Osteoblast (primary cell): ENCODE results near the gene EFCAB6. TPM values are rescaled to one million over a fixed set of nuclear protein-coding genes. Genes with fewer than 3 reads are reported as not detected.

Experiments used
- DNase-seq: peaks from one replicate; pipeline ENCODE4 v3.0.0; 2011; ENCODE audit warnings: low spot score, mixed read lengths; ENCODE audit not compliant: insufficient read length; ENCODE audit errors: missing footprints
- H2AFZ ChIP-seq: 2 replicates; pipeline ENCODE4 v1.6.0; 2011; ENCODE audit warnings: mild to moderate bottlenecking, low read length
- H3K27ac ChIP-seq: 2 replicates; pipeline ENCODE4 v1.5.1; 2011; ENCODE audit warnings: mild to moderate bottlenecking, low read depth, low read length, moderate library complexity
- H3K27me3 ChIP-seq: 2 replicates; pipeline ENCODE4 v1.6.0; 2012; ENCODE audit warnings: mild to moderate bottlenecking, control low read depth, inconsistent platforms, low read length, moderate library complexity; ENCODE audit not compliant: insufficient read depth
- H3K36me3 ChIP-seq: 2 replicates; pipeline ENCODE4 v1.5.1; 2011; ENCODE audit warnings: mild to moderate bottlenecking, low read length, control low read depth, moderate library complexity; ENCODE audit not compliant: insufficient read depth
- H3K4me1 ChIP-seq: 2 replicates; pipeline ENCODE4 v1.5.1; 2011; ENCODE audit warnings: mild to moderate bottlenecking, low read length, control low read depth, moderate library complexity; ENCODE audit not compliant: insufficient read depth
- H3K4me2 ChIP-seq: 2 replicates; pipeline ENCODE4 v1.6.0; 2011; ENCODE audit warnings: mild to moderate bottlenecking, low read length; ENCODE audit not compliant: insufficient read depth
- H3K4me3 ChIP-seq: fragments of 200-600 bp; sonication (generic); 3 replicates; pipeline ENCODE4 v1.5.1; 2012; ENCODE audit warnings: mild to moderate bottlenecking, low read length, inconsistent platforms; ENCODE audit not compliant: insufficient read depth
- H3K79me2 ChIP-seq: 2 replicates; pipeline ENCODE4 v1.6.0; 2012; ENCODE audit warnings: mild to moderate bottlenecking, low read length, control low read depth, inconsistent platforms; ENCODE audit not compliant: insufficient read depth
- H3K9me3 ChIP-seq: 2 replicates; pipeline ENCODE4 v1.5.1; 2011; ENCODE audit warnings: low read depth, low read length, control low read depth
- H4K20me1 ChIP-seq: 2 replicates; pipeline ENCODE4 v1.6.0; 2012; ENCODE audit warnings: mild to moderate bottlenecking, low read length, control low read depth; ENCODE audit not compliant: insufficient read depth
- total RNA-seq: library from RNA; depleted of rRNA; stranded (reverse); fragments of >200 nt; gene quantifications from 2 replicates; pipeline ENCODE4 v1.2.3, GENCODE V29; 2012
- TF ChIP-seq, protein P1 (sequence below): IDR thresholded peaks from 2 replicates; pipeline ENCODE4 v1.5.1; 2011; ENCODE audit warnings: mild to moderate bottlenecking, low read depth, low read length, moderate library complexity; ENCODE audit errors: extremely low read depth

Gene EFCAB6
- total RNA-seq, 1 donor = 1.8 TPM

DNA sequence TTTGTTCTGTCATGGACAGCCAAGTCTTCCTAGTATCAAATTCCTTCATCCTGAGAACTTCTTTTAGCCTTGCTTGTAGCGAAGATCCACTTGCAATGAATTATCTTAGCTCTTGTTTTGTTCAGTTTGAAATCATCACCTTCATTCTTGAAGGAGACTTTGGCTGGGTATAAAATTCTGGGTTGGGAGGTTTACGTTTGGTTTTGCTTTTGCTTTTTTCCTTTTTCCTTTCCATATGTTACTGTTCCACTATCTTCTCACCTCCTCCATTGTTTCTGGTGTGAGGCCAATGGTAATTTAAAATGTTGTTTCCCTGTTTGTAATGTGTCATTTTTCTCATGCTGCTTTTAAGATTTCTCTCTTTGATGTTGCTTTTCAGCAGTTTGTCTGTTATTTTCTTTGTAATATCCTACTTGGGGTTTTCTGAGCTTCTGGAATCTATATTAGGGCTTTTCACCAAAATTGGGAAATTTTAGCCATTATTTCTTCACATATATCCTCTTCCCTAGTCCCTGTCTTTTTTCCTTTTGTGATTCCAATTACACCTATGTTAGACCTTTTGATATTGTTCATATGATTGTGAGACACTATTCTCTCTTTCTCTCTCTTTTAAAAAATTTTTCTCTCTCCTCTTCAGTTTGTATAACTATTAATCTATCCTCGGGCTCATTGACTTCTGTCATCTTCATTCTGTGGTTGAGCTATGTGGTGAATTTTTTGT, 172.7 kb downstream of the EFCAB6 start:
- Histone ChIP-seq H3K4me3 (no peak overlapping the region), H3K4me1 (no peaks in the 10 kb centered on the region), H4K20me1 (no peaks in the 10 kb centered on the region), H3K9me3 (no peaks in the 10 kb centered on the region), H3K27me3 (no peaks in the 10 kb centered on the region), H3K36me3 (no peaks in the 10 kb centered on the region), H3K27ac (no peak overlapping the region), H3K79me2 (no peaks in the 10 kb centered on the region), H3K4me2 (no peak overlapping the region), H2AFZ (no peak overlapping the region)
- TF ChIP-seq, protein P1, sequence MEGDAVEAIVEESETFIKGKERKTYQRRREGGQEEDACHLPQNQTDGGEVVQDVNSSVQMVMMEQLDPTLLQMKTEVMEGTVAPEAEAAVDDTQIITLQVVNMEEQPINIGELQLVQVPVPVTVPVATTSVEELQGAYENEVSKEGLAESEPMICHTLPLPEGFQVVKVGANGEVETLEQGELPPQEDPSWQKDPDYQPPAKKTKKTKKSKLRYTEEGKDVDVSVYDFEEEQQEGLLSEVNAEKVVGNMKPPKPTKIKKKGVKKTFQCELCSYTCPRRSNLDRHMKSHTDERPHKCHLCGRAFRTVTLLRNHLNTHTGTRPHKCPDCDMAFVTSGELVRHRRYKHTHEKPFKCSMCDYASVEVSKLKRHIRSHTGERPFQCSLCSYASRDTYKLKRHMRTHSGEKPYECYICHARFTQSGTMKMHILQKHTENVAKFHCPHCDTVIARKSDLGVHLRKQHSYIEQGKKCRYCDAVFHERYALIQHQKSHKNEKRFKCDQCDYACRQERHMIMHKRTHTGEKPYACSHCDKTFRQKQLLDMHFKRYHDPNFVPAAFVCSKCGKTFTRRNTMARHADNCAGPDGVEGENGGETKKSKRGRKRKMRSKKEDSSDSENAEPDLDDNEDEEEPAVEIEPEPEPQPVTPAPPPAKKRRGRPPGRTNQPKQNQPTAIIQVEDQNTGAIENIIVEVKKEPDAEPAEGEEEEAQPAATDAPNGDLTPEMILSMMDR = no peak
- no peak for DNase-seq

DNA sequence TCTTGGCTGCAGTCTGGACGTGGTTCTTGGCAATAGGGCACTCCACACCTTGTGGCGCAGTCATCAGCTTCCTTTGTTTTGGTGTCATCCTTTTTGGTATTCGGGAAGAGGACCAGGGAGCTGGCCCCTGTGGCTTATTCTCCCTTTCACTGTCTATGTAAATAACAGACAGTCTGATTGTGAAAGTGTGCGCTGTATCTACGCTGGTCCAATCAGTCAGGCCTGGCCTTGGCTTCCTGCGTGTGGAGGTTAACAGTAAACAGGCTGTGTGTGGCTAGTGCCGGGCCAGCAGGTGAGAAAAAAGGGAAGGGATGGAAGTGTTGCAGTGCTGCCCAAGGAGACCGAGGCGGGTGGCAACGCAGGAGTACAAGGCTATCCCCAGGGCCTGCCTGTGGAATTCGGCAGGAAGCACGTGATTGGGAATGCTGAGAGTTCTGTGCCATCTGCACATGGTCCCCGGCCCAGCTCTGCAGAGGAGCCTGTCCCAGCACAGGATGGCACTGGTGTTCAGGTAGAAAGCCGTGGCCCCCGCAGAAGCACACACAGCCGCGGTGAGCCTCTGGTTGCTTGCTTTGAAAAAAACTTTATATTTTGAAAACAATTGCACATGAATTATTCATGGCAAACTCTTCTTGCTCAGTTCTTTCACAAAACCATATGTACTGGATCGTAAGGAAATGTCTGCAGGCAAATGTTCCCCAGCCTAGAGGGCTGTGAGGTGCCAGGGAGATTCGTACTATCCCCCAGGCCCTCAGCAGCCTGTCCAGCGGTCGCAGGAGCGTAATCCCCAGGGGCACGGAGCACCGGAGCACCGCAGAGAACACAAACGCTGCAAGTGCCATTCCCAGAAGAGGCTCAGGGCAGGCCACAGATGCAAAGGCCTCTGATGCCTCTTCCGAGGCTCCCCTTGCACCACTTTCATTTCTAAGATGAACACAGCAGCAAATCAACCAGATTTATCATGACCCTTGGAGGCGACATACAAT, 174.5 kb downstream of the EFCAB6 start:
- H3K9me3 ChIP-seq = no peaks in the 10 kb centered on the region
- no peak overlapping the region for H3K4me2 ChIP-seq
- no peak overlapping the region for H2AFZ ChIP-seq
- no peaks in the 10 kb centered on the region for H3K4me1 ChIP-seq
- no peak overlapping the region for H3K4me3 ChIP-seq
- no peak for DNase-seq
- H3K79me2 ChIP-seq = no peaks in the 10 kb centered on the region
- H3K27ac ChIP-seq = no peak overlapping the region
- H4K20me1 ChIP-seq = no peaks in the 10 kb centered on the region
- TF ChIP-seq, protein P1 = no peak
- no peaks in the 10 kb centered on the region for H3K27me3 ChIP-seq
- no peaks in the 10 kb centered on the region for H3K36me3 ChIP-seq

DNA sequence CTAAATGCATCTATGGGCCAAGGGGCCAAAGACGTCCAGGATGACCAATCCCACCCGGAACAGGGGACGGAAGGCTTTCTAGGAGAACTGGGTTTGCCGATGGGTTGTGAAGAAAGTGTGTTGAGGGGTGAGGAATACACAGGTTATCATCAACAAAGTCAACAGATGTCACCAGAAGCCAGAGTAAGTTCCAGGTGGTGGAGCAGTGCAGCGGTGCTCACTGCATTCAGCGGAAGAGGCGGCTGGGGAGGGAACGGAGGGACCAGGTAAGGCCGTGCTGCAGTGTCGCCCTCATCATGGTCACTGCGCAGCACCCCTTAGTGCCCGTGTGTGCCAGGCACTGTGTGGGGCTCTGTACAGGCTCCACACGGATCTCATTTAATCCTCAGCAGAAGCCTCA, 176.0 kb downstream of the EFCAB6 start:
- Histone ChIP-seq H3K27me3 (no peaks in the 10 kb centered on the region), H3K4me3 (no peak overlapping the region), H3K4me2 (no peak overlapping the region), H4K20me1 (no peaks in the 10 kb centered on the region), H3K4me1 (no peaks in the 10 kb centered on the region), H2AFZ (no peak overlapping the region), H3K9me3 (no peaks in the 10 kb centered on the region), H3K27ac (no peak overlapping the region), H3K79me2 (no peaks in the 10 kb centered on the region), H3K36me3 (no peaks in the 10 kb centered on the region)
- TF ChIP-seq, protein P1 = no peak
- no peak for DNase-seq

DNA sequence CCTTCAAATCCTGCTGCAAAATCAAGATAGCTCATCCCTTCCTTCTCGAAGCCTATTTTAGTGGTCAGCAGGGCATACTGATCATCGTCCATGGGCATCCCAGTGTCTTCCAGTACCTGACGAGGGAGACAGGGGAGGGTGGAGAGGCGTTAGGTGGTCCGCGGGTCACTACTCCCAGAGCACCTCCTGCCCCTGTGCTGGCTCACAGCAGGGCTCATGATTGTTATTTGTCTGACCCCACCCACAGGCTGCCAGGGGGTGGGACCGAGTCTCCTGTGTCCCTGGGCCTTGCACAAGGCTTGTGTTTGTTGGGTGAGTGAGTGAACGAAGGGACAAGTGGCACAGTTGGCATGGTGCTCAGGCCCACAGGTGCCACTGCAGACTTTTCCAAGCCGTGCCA, 177.0 kb downstream of the EFCAB6 start:
- TF ChIP-seq, protein P1 = no peak
- no peaks in the 10 kb centered on the region for H3K79me2 ChIP-seq
- no peak overlapping the region for H3K4me2 ChIP-seq
- H3K4me3 ChIP-seq = no peak overlapping the region
- H3K36me3 ChIP-seq = no peaks in the 10 kb centered on the region
- H2AFZ ChIP-seq = no peak overlapping the region
- no peaks in the 10 kb centered on the region for H4K20me1 ChIP-seq
- H3K4me1 ChIP-seq = no peaks in the 10 kb centered on the region
- H3K27me3 ChIP-seq = no peaks in the 10 kb centered on the region
- H3K9me3 ChIP-seq = no peaks in the 10 kb centered on the region
- no peak for DNase-seq
- no peak overlapping the region for H3K27ac ChIP-seq
